Measurements from ENCODE around the gene TTC17.
"Not testable (repeated sequence)": the region's sequence is repeated elsewhere in the genome, so short reads cannot be mapped to it uniquely, and the experiment has no call there.

The TTC17 gene

GRCh38 chr11:43358801-43359421 is at the start of gene TTC17:
TSS of gene TTC17 (plus strand) at chr11:43358920. CDS start at chr11:43358955, 35 bp downstream.
- H3K4me1 ChIP-seq (ENCODE audit: insufficient read depth, low read length) = peaks cover 26% of the 10 kb centered on the region
- H3K27me3 ChIP-seq (ENCODE audit: insufficient read depth, low read length) = no peaks in the 10 kb centered on the region
- no peaks in the 10 kb centered on the region for H3K9me3 ChIP-seq (ENCODE audit: low read length)
- H3K36me3 ChIP-seq (ENCODE audit: insufficient read depth, low read length) = peaks cover 3% of the 10 kb centered on the region
- peak within 1 kb of the TSS; percentile 35 for H2AFZ ChIP-seq (ENCODE audit: low read depth, low read length)
- H3K4me3 ChIP-seq (ENCODE audit: low read length) = peak within 1 kb of the TSS; percentile 80

GRCh38 chr11:43311791-43312607 is 46.7 kb upstream of the TTC17 start, which contains the start of gene API5:
TSS of gene API5 (plus strand) at chr11:43311996. CDS start at chr11:43312128, 132 bp downstream.
- Histone ChIP-seq H3K4me1 (ENCODE audit: insufficient read depth, low read length) (peaks cover 6% of the 10 kb centered on the region), H3K27me3 (ENCODE audit: insufficient read depth, low read length) (no peaks in the 10 kb centered on the region), H2AFZ (ENCODE audit: low read depth, low read length) (peak within 1 kb of the TSS; percentile 42), H3K9me3 (ENCODE audit: low read length) (no peaks in the 10 kb centered on the region), H3K36me3 (ENCODE audit: insufficient read depth, low read length) (peaks cover 4% of the 10 kb centered on the region), H3K4me3 (ENCODE audit: low read length) (peak within 1 kb of the TSS; percentile 92)

- H3K4me1 ChIP-seq (ENCODE audit: insufficient read depth, low read length) = peaks cover 6% of the 10 kb centered on the region
- H3K27me3 ChIP-seq (ENCODE audit: insufficient read depth, low read length) = no peaks in the 10 kb centered on the region
- no peaks in the 10 kb centered on the region for H3K9me3 ChIP-seq (ENCODE audit: low read length)
- no peak overlapping the region for H3K4me3 ChIP-seq (ENCODE audit: low read length)
- H2AFZ ChIP-seq (ENCODE audit: low read depth, low read length) = no peak overlapping the region
- peaks cover 31% of the 10 kb centered on the region for H3K36me3 ChIP-seq (ENCODE audit: insufficient read depth, low read length)
Observed at GRCh38 chr11:43315966-43316365, 42.8 kb upstream of the TTC17 start.

- H3K36me3 ChIP-seq (ENCODE audit: insufficient read depth, low read length) = peaks cover 36% of the 10 kb centered on the region
- peaks cover 6% of the 10 kb centered on the region for H3K4me1 ChIP-seq (ENCODE audit: insufficient read depth, low read length)
- H3K4me3 ChIP-seq (ENCODE audit: low read length) = no peak overlapping the region
- H3K27me3 ChIP-seq (ENCODE audit: insufficient read depth, low read length) = no peaks in the 10 kb centered on the region
- H3K9me3 ChIP-seq (ENCODE audit: low read length) = no peaks in the 10 kb centered on the region
- no peak overlapping the region for H2AFZ ChIP-seq (ENCODE audit: low read depth, low read length)
Observed at GRCh38 chr11:43316451-43316850, 42.3 kb upstream of the TTC17 start.

GRCh38 chr11:43327987-43328386 is 30.7 kb upstream of the TTC17 start:
- H3K4me1 ChIP-seq (ENCODE audit: insufficient read depth, low read length) = no peaks in the 10 kb centered on the region
- peaks cover 98% of the 10 kb centered on the region for H3K36me3 ChIP-seq (ENCODE audit: insufficient read depth, low read length)
- no peak overlapping the region for H3K4me3 ChIP-seq (ENCODE audit: low read length)
- no peaks in the 10 kb centered on the region for H3K9me3 ChIP-seq (ENCODE audit: low read length)
- no peaks in the 10 kb centered on the region for H3K27me3 ChIP-seq (ENCODE audit: insufficient read depth, low read length)
- no peak overlapping the region for H2AFZ ChIP-seq (ENCODE audit: low read depth, low read length)

GRCh38 chr11:43328482-43328881 is 30.2 kb upstream of the TTC17 start:
- H3K27me3 ChIP-seq (ENCODE audit: insufficient read depth, low read length) = no peaks in the 10 kb centered on the region
- H3K4me3 ChIP-seq (ENCODE audit: low read length) = no peak overlapping the region
- no peaks in the 10 kb centered on the region for H3K9me3 ChIP-seq (ENCODE audit: low read length)
- peaks cover 97% of the 10 kb centered on the region for H3K36me3 ChIP-seq (ENCODE audit: insufficient read depth, low read length)
- H2AFZ ChIP-seq (ENCODE audit: low read depth, low read length) = no peak overlapping the region
- no peaks in the 10 kb centered on the region for H3K4me1 ChIP-seq (ENCODE audit: insufficient read depth, low read length)

- Histone ChIP-seq H2AFZ (ENCODE audit: low read depth, low read length) (no peak overlapping the region), H3K4me1 (ENCODE audit: insufficient read depth, low read length) (no peaks in the 10 kb centered on the region), H3K27me3 (ENCODE audit: insufficient read depth, low read length) (no peaks in the 10 kb centered on the region), H3K9me3 (ENCODE audit: low read length) (no peaks in the 10 kb centered on the region), H3K36me3 (ENCODE audit: insufficient read depth, low read length) (peaks cover 49% of the 10 kb centered on the region), H3K4me3 (ENCODE audit: low read length) (no peak overlapping the region)
Observed at GRCh38 chr11:43341159-43341558, 17.6 kb upstream of the TTC17 start.

- not testable (repeated sequence) for H3K9me3 ChIP-seq (ENCODE audit: low read length); H3K4me1 ChIP-seq (ENCODE audit: insufficient read depth, low read length); H3K36me3 ChIP-seq (ENCODE audit: insufficient read depth, low read length); H3K27me3 ChIP-seq (ENCODE audit: insufficient read depth, low read length); H3K4me3 ChIP-seq (ENCODE audit: low read length); H2AFZ ChIP-seq (ENCODE audit: low read depth, low read length)
Observed at GRCh38 chr11:43351426-43351825, 7.3 kb upstream of the TTC17 start.

GRCh38 chr11:43354311-43354710 is 4.4 kb upstream of the TTC17 start:
- Histone ChIP-seq H3K4me3 (ENCODE audit: low read length) (no peak overlapping the region), H2AFZ (ENCODE audit: low read depth, low read length) (no peak overlapping the region), H3K4me1 (ENCODE audit: insufficient read depth, low read length) (peaks cover 5% of the 10 kb centered on the region), H3K9me3 (ENCODE audit: low read length) (no peaks in the 10 kb centered on the region), H3K27me3 (ENCODE audit: insufficient read depth, low read length) (no peaks in the 10 kb centered on the region), H3K36me3 (ENCODE audit: insufficient read depth, low read length) (no peaks in the 10 kb centered on the region)

GRCh38 chr11:43356336-43356735 is 2.4 kb upstream of the TTC17 start:
- H3K4me3 ChIP-seq (ENCODE audit: low read length) = no peak overlapping the region
- H2AFZ ChIP-seq (ENCODE audit: low read depth, low read length) = no peak overlapping the region
- H3K36me3 ChIP-seq (ENCODE audit: insufficient read depth, low read length) = no peaks in the 10 kb centered on the region
- no peaks in the 10 kb centered on the region for H3K9me3 ChIP-seq (ENCODE audit: low read length)
- H3K4me1 ChIP-seq (ENCODE audit: insufficient read depth, low read length) = peaks cover 24% of the 10 kb centered on the region
- H3K27me3 ChIP-seq (ENCODE audit: insufficient read depth, low read length) = no peaks in the 10 kb centered on the region

GRCh38 chr11:43358279-43358800 is 380 bp upstream of the TTC17 start:
- H3K9me3 ChIP-seq (ENCODE audit: low read length) = no peaks in the 10 kb centered on the region
- no peaks in the 10 kb centered on the region for H3K36me3 ChIP-seq (ENCODE audit: insufficient read depth, low read length)
- H2AFZ ChIP-seq (ENCODE audit: low read depth, low read length) = peak overlapping the region; percentile 35
- peaks cover 26% of the 10 kb centered on the region for H3K4me1 ChIP-seq (ENCODE audit: insufficient read depth, low read length)
- peak overlapping the region; percentile 80 for H3K4me3 ChIP-seq (ENCODE audit: low read length)
- no peaks in the 10 kb centered on the region for H3K27me3 ChIP-seq (ENCODE audit: insufficient read depth, low read length)

GRCh38 chr11:43359422-43359818 is 700 bp downstream of the TTC17 start:
- H3K4me3 ChIP-seq (ENCODE audit: low read length) = peak overlapping the region; percentile 80
- peaks cover 26% of the 10 kb centered on the region for H3K4me1 ChIP-seq (ENCODE audit: insufficient read depth, low read length)
- H3K36me3 ChIP-seq (ENCODE audit: insufficient read depth, low read length) = peaks cover 3% of the 10 kb centered on the region
- peak overlapping the region; percentile 35 for H2AFZ ChIP-seq (ENCODE audit: low read depth, low read length)
- H3K9me3 ChIP-seq (ENCODE audit: low read length) = no peaks in the 10 kb centered on the region
- H3K27me3 ChIP-seq (ENCODE audit: insufficient read depth, low read length) = no peaks in the 10 kb centered on the region

- Histone ChIP-seq H3K27me3 (ENCODE audit: insufficient read depth, low read length) (no peaks in the 10 kb centered on the region), H3K4me3 (ENCODE audit: low read length) (peak overlapping the region; percentile 80), H3K4me1 (ENCODE audit: insufficient read depth, low read length) (peaks cover 26% of the 10 kb centered on the region), H3K36me3 (ENCODE audit: insufficient read depth, low read length) (peaks cover 8% of the 10 kb centered on the region), H3K9me3 (ENCODE audit: low read length) (peaks cover 1% of the 10 kb centered on the region), H2AFZ (ENCODE audit: low read depth, low read length) (no peak overlapping the region)
Observed at GRCh38 chr11:43360361-43361032, 1.8 kb downstream of the TTC17 start.
